ENCODE data around the gene TRPV5. TPM values are rescaled to one million over a fixed set of nuclear protein-coding genes. Genes with fewer than 3 reads are reported as not detected.

The TRPV5 gene
- total and polyA plus RNA-seq, 2 of the 8 experiments (the other 6 are each of a cell fraction or from before 2014, with no cell fraction given): 0.03 TPM; not detected in 1

- Histone ChIP-seq H4K91ac (replicated peaks; ENCODE audit: insufficient read length, low read length) (no peak overlapping the region), H4K5ac (ENCODE audit: insufficient read length, low read depth, low read length) (no peak overlapping the region), H2BK15ac (ENCODE audit: low read length) (no peak overlapping the region), H2BK120ac (replicated peaks; ENCODE audit: low read depth, low read length) (no peak overlapping the region), H3K56ac (replicated peaks; ENCODE audit: insufficient read length, low read depth, low read length) (no peak overlapping the region), H2AK5ac (ENCODE audit: low read depth, low read length) (no peak overlapping the region), H3K9me3 (ENCODE audit: insufficient read depth in 2 of 2, low read depth in 1 of 2, low read length in 1 of 2) (no peaks in the 10 kb centered on the region), H4K20me1 (replicated peaks in 1 of 2; ENCODE audit: control insufficient read depth in 1 of 2, insufficient read depth in 2 of 2, low read length in 2 of 2) (no peaks in the 10 kb centered on the region), H3K27ac (ENCODE audit: low read depth, low read length) (no peak overlapping the region), H2BK12ac (ENCODE audit: low read depth, low read length) (no peak overlapping the region), H3K79me2 (ENCODE audit: control insufficient read depth in 1 of 2, insufficient read depth in 2 of 2, low read length in 2 of 2) (no peaks in the 10 kb centered on the region), H2BK5ac (ENCODE audit: low read depth, low read length) (no peak overlapping the region), H3K14ac (ENCODE audit: insufficient read length) (no peak overlapping the region), H3K18ac (ENCODE audit: extremely low read depth, low read length) (no peak overlapping the region), H3K23ac (ENCODE audit: insufficient read length) (no peak overlapping the region), H2BK20ac (ENCODE audit: low read length) (no peak overlapping the region), H3K36me3 (ENCODE audit: control insufficient read depth in 2 of 4, insufficient read depth in 4 of 4, low read length in 3 of 4) (no peaks in the 10 kb centered on the region), H3K4me2 (ENCODE audit: insufficient read depth in 1 of 2, low read depth in 2 of 2, low read length in 2 of 2) (no peak overlapping the region), H3K9ac (replicated peaks in 1 of 4; ENCODE audit: extremely low read depth in 1 of 4, low read depth in 3 of 4, low read length in 3 of 4) (0 out of 7 replicates have a peak overlapping the region, but pooled peaks of 1 of the 4 experiments have one; percentile 10), H4K8ac (ENCODE audit: extremely low read depth, insufficient read depth, low read length) (no peak overlapping the region), H2AFZ (ENCODE audit: low read length) (no peak overlapping the region), H3K4ac (replicated peaks; ENCODE audit: insufficient read length, low read depth, low read length) (no peak overlapping the region), H3K23me2 (ENCODE audit: low read depth, low read length) (no peaks in the 10 kb centered on the region), H3K27me3 (replicated peaks in 1 of 4; ENCODE audit: control insufficient read depth in 3 of 4, extremely low read depth in 1 of 4, insufficient read depth in 3 of 4, low read length in 3 of 4) (peaks cover 0 to 2% (median 0%) of the 10 kb centered on the region in 4 experiments; a peak in 1 of 7 replicates), H3K4me3 (ENCODE audit: extremely low read depth in 1 of 4, insufficient read depth in 2 of 4, low read depth in 3 of 4, low read length in 4 of 4) (no peak overlapping the region), H3K79me1 (ENCODE audit: low read depth, low read length) (no peaks in the 10 kb centered on the region), H3K4me1 (replicated peaks in 1 of 4; ENCODE audit: control insufficient read depth in 3 of 4, insufficient read depth in 4 of 4, low read length in 3 of 4) (no peaks in the 10 kb centered on the region)
- DNase-seq (ENCODE audit: low read depth in 1 of 2, low spot score in 2 of 2) (no peak), FAIRE-seq (no peak)
- WGBS, 2 experiments (ENCODE audit: extremely low coverage in 1 of 2, insufficient coverage in 1 of 2, insufficient read length in 1 of 2, insufficient replicate concordance in 2 of 2, low coverage in 1 of 2, low lambda C conversion rate in 2 of 2, missing lambda C conversion rate in 1 of 2): 86% methylated on average over 3 of the region's 3 CpGs; no CpG with 5 or more reads in 1 of the 2 experiments
- POLR2A ChIA-PET (ENCODE audit: partially characterized antibody): no interaction called here
- CTCF ChIA-PET (ENCODE audit: partially characterized antibody): interaction anchor here (1.1 to 13.9 kb wide), 11 partner anchors 14 to 337 kb away, joined by 3 to 332 read pairs (median 21); no protein-coding TSS in a partner anchor
- no peak for TF ChIP-seq SAP30 (IDR thresholded peaks at IDR 0.05; ENCODE audit: insufficient read depth, insufficient replicate concordance, low read length)
- no peak for TF ChIP-seq POLR2A (IDR thresholded peaks at IDR 0.05; ENCODE audit: control extremely low read depth in 1 of 2, low read depth in 2 of 2, low read length in 2 of 2)
- no peak for TF ChIP-seq BCL11A (IDR thresholded peaks at IDR 0.05; ENCODE audit: low read depth in 2 of 2, low read length in 2 of 2)
- no peak for TF ChIP-seq ATF3 (IDR thresholded peaks at IDR 0.05; ENCODE audit: insufficient read depth, low read depth, low read length)
- TF ChIP-seq TBP (IDR thresholded peaks at IDR 0.05; ENCODE audit: low read depth, low read length): no peak
- TF ChIP-seq CBX8 (IDR thresholded peaks at IDR 0.05; ENCODE audit: borderline replicate concordance, low read depth, low read length): no peak
These were observed 55.2 kb downstream of the TRPV5 start for GRCh38 chr7:142878315-142878714.

All from H1 (cell line).